CD4-positive, alpha-beta memory T cell (primary cell): ENCODE results near the gene KRTAP10-3. TPM values are rescaled to one million over a fixed set of nuclear protein-coding genes. Genes with fewer than 3 reads are reported as not detected.

ENCODE experiments used
- CTCF ChIA-PET: fragments of 350-600 bp; sonication (Branson Sonifier 250); formaldehyde crosslinking; loops from one replicate; lab custom pipeline; 2021; ENCODE audit warnings: inconsistent platforms; ENCODE audit not compliant: partially characterized antibody; lab: Charles Lee
- POLR2A ChIA-PET: fragments of 350-600 bp; sonication (Branson Sonifier 250); formaldehyde crosslinking; loops from one replicate; lab custom pipeline; 2021; ENCODE audit not compliant: partially characterized antibody; lab: Charles Lee
- DNase-seq, 5 donors: peaks; one replicate each; pipeline versions ENCODE4 v3.0.0 to v3.0.0-alpha.2; 2020 to 2022; ENCODE audit warnings: mixed read lengths in 1 of 5
- H3K27ac ChIP-seq: one replicate; pipeline ENCODE4 v1.7.0; 2013; ENCODE audit warnings: low read depth, low read length
- H3K27me3 ChIP-seq: 2 replicates; pipeline ENCODE4 v1.7.0; 2013; ENCODE audit warnings: mild to moderate bottlenecking, low read length, moderate library complexity; ENCODE audit not compliant: insufficient read depth
- H3K36me3 ChIP-seq: 2 replicates; pipeline ENCODE4 v1.7.0; 2013; ENCODE audit warnings: mild to moderate bottlenecking, low read length, moderate library complexity; ENCODE audit not compliant: insufficient read depth
- H3K4me1 ChIP-seq: 2 replicates; pipeline ENCODE4 v1.7.0; 2013; ENCODE audit warnings: mild to moderate bottlenecking, low read length, moderate library complexity; ENCODE audit not compliant: insufficient read depth
- H3K4me3 ChIP-seq, 2 donors: one replicate each; pipeline ENCODE4 v1.7.0; 2013; ENCODE audit warnings: low read length in 2 of 2, mild to moderate bottlenecking in 1 of 2
- H3K9me3 ChIP-seq, 2 donors: one replicate each; pipeline ENCODE4 v1.7.0; 2013; ENCODE audit warnings: low read length in 2 of 2, control low read depth in 1 of 2; ENCODE audit not compliant: control insufficient read depth in 1 of 2
- H3K27ac Mint-ChIP-seq, 7 donors: one replicate each; pipeline ENCODE4 v1.8.0; 2020 to 2021; ENCODE audit warnings: mixed read lengths in 7 of 7, mild to moderate bottlenecking in 6 of 7, inconsistent platforms in 3 of 7, moderate library complexity in 3 of 7
- H3K27me3 Mint-ChIP-seq, 2 donors: one replicate each; pipeline ENCODE4 v1.8.0; 2020 to 2021; ENCODE audit warnings: mixed read lengths in 2 of 2
- H3K36me3 Mint-ChIP-seq, 2 donors: one replicate each; pipeline ENCODE4 v1.8.0; 2020 to 2021; ENCODE audit warnings: mixed read lengths in 2 of 2, inconsistent platforms in 1 of 2, mild to moderate bottlenecking in 1 of 2
- H3K4me1 Mint-ChIP-seq, 4 donors: one replicate each; pipeline ENCODE4 v1.8.0; 2020 to 2021; ENCODE audit warnings: mixed read lengths in 4 of 4, mild to moderate bottlenecking in 1 of 4
- H3K4me3 Mint-ChIP-seq, 8 donors: one replicate each; pipeline ENCODE4 v1.8.0; 2020 to 2021; ENCODE audit warnings: mixed read lengths in 8 of 8, mild to moderate bottlenecking in 7 of 8, moderate library complexity in 6 of 8, inconsistent platforms in 3 of 8
- H3K9me3 Mint-ChIP-seq, 8 donors: one replicate each; pipeline ENCODE4 v1.8.0; 2020 to 2021; ENCODE audit warnings: mixed read lengths in 8 of 8, mild to moderate bottlenecking in 5 of 8, inconsistent platforms in 3 of 8, moderate library complexity in 1 of 8
- intact Hi-C: fragments of 100-400 bp; cut with micrococcal nuclease; formaldehyde crosslinking; loops from one replicate; pipeline ENCODE4 v1.15.1; 2023
- polyA plus RNA-seq, 2 donors: library from polyadenylated mRNA; unstranded; fragments of 300-500 nt; fragmentation: Illumina TruSeq; gene quantifications; one replicate each; pipeline ENCODE4 v1.2.3, GENCODE V29; 2021
- total RNA-seq, 2 experiments: library from RNA; stranded (reverse); gene quantifications; one replicate each; pipeline ENCODE4 v1.2.3, GENCODE V29; 2021

KRTAP10-3 gene
- total and polyA plus RNA-seq, 4 experiments from 2014 or later, result not detected

DNA sequence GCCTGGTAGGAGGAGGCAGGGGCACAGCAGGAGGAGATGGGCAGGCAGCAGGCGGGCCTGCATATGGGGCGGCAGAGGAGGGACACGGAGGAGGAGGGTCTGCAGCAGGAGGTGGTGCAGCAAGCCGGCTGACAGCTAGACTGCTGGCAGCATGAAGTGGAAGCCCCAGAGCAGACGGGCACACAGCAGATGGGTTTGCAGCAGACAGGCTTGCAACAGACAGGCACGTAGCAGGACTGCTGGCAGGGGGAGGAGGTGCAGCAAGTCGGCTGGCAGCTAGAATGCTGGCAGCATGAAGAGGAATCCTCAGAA lies 21.2 kb upstream of the KRTAP10-3 start:
- intact Hi-C loops, result no loop called here
- peaks cover 14 to 24% (median 16%) of the 10 kb centered on the region in 4 donors for H3K4me1 Mint-ChIP-seq
- peak overlapping the region in 1 of 8 donors; percentile 43 for H3K4me3 Mint-ChIP-seq
- no peaks in the 10 kb centered on the region for H3K36me3 ChIP-seq
- H3K36me3 Mint-ChIP-seq, result peaks cover 0 to 4% of the 10 kb centered on the region in 2 donors
- H3K27ac Mint-ChIP-seq, result peak overlapping the region in 1 of 7 donors; percentile 29
- H3K27me3 Mint-ChIP-seq, result peaks cover 0 to 2% of the 10 kb centered on the region in 2 donors
- H3K27ac ChIP-seq, result no peak overlapping the region
- no peaks in the 10 kb centered on the region for H3K27me3 ChIP-seq
- H3K4me3 ChIP-seq, result no peak overlapping the region
- H3K4me1 ChIP-seq, result peaks cover 5% of the 10 kb centered on the region
- peaks cover 0 to 43% (median 38%) of the 10 kb centered on the region in 8 donors for H3K9me3 Mint-ChIP-seq
- CTCF ChIA-PET, result no interaction called here
- POLR2A ChIA-PET, result no interaction called here
- no peak for DNase-seq
- peaks cover 0 to 4% of the 10 kb centered on the region in 2 donors for H3K9me3 ChIP-seq

DNA sequence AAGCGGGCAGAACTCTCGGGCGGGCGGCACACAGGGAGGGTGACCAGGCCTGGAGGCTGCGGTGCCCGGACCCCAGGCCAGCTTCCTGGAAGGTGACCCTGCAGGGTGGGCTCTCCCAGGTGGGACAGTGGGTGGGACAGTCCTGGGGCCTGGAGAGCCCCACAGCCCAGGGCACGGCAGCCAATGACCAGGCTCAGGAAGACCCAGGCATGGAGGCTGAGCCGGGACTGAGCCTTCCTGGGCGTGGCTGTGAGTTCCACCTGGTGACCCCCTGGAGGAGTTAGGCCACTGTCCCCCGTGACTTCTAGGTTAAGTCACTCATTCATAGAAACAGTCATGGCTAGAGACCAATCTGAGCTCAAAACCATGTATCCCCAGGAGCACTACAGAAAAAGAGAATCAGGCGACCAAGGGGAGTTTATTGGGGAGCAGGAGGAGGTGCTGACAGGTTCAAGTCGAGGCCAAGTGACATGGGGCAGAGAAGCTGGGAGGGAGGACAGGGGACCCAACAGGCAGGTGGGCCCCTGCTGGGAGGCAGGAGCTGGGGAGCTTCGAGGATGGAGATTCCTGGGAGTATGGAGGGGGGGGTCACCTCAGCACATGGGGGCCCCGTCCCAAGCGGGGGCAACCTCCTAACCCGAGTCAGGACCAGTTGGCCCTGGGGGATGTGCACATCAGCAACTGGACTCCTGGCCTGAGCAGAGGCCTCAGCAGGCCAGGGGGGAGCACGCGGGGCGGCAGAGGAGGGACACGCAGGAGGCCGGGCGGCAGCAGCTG lies 20.6 kb upstream of the KRTAP10-3 start:
- Mint-ChIP-seq H3K4me3 (no peak overlapping the region), H3K27me3 (peaks cover 2 to 3% of the 10 kb centered on the region in 2 donors), H3K4me1 (peaks cover 10 to 26% (median 15%) of the 10 kb centered on the region in 4 donors), H3K36me3 (peaks cover 0 to 4% of the 10 kb centered on the region in 2 donors), H3K27ac (peak overlapping the region in 1 of 7 donors; percentile 68), H3K9me3 (peaks cover 0 to 43% (median 38%) of the 10 kb centered on the region in 8 donors)
- peaks cover 4% of the 10 kb centered on the region for H3K4me1 ChIP-seq
- no peak overlapping the region for H3K4me3 ChIP-seq
- peaks cover 0 to 4% of the 10 kb centered on the region in 2 donors for H3K9me3 ChIP-seq
- H3K27me3 ChIP-seq, result no peaks in the 10 kb centered on the region
- no peak for DNase-seq
- ChIA-PET CTCF (no interaction called here), POLR2A (no interaction called here)
- H3K27ac ChIP-seq, result no peak overlapping the region
- intact Hi-C loops, result no loop called here
- no peaks in the 10 kb centered on the region for H3K36me3 ChIP-seq

DNA sequence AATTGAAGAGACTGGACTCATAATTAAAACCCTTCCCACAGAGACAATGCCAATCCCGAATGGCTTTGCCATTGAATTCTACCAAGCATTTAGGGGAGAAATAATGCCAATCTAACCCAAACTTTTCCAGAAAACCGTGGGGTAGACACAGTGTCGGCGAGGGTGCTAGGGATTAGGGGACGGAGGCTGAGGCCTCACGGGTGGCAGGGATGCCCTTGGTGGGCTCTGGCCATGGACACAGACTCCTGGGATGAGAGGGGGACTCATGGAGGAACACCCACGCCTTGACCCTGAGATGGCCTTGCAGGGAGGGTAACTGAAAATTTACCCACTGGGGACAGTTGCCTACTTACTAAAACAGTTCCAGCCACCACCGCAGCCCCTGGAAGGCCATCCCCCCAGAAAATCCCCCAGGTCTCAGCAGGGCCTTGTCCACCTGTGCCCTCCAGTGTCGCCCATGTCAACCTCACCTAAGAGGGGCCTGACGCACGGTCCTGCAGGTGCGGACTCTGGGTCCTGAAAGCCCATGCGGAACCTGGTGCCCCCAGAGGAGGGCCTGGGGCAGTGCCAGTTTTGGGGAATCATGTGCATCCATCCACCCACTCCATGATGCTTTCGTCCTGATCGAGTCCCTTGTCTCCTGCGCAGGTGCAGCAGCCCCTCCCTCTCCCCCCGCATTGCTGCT lies 19.9 kb upstream of the KRTAP10-3 start:
- Mint-ChIP-seq H3K4me3 (no peak overlapping the region), H3K9me3 (peaks cover 0 to 43% (median 38%) of the 10 kb centered on the region in 8 donors), H3K36me3 (peaks cover 0 to 4% of the 10 kb centered on the region in 2 donors), H3K27ac (peak overlapping the region in 1 of 7 donors; percentile 3), H3K27me3 (peaks cover 2 to 3% of the 10 kb centered on the region in 2 donors), H3K4me1 (peaks cover 3 to 20% (median 8%) of the 10 kb centered on the region in 4 donors)
- POLR2A ChIA-PET, result no interaction called here
- intact Hi-C loops, result no loop called here
- CTCF ChIA-PET, result no interaction called here
- Histone ChIP-seq H3K27ac (no peak overlapping the region), H3K4me3 (no peak overlapping the region), H3K36me3 (no peaks in the 10 kb centered on the region), H3K4me1 (no peaks in the 10 kb centered on the region), H3K9me3 (peaks cover 0 to 4% of the 10 kb centered on the region in 2 donors), H3K27me3 (no peaks in the 10 kb centered on the region)
- no peak for DNase-seq

DNA sequence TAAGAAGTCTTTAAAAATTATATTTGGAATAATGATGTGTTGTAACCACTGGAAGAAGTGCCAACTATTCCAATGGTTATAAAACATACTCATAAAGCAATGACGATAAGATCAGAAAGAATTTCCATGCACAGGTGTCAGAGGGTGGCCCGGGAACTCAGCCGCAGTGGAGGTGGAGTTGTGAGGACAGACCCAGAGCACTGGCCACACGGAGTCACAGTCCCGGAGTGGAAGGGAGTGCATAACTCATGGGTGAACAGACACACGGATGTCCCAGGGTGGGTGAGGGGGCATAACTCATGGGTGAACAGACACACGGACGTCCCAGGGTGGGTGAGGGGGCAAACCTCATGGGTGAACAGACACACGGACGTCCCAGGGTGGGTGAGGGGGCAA lies 17.4 kb upstream of the KRTAP10-3 start:
- no peaks in the 10 kb centered on the region for H3K36me3 ChIP-seq
- H3K9me3 ChIP-seq, result no peaks in the 10 kb centered on the region
- no peak for DNase-seq
- H3K27ac ChIP-seq, result no peak overlapping the region
- intact Hi-C loops, result no loop called here
- CTCF ChIA-PET, result interaction anchor here (3.2 kb wide), 1 partner anchor 167 kb away, joined by 7 read pairs; no protein-coding TSS in a partner anchor
- Mint-ChIP-seq H3K27ac (no peak overlapping the region), H3K4me3 (no peak overlapping the region), H3K4me1 (peaks cover 0 to 10% (median 5%) of the 10 kb centered on the region in 4 donors), H3K9me3 (peaks cover 0 to 36% (median 27%) of the 10 kb centered on the region in 8 donors), H3K27me3 (peaks cover 2 to 6% of the 10 kb centered on the region in 2 donors), H3K36me3 (peaks cover 0 to 4% of the 10 kb centered on the region in 2 donors)
- H3K4me3 ChIP-seq, result no peak overlapping the region
- H3K27me3 ChIP-seq, result no peaks in the 10 kb centered on the region
- H3K4me1 ChIP-seq, result no peaks in the 10 kb centered on the region
- POLR2A ChIA-PET, result no interaction called here

DNA sequence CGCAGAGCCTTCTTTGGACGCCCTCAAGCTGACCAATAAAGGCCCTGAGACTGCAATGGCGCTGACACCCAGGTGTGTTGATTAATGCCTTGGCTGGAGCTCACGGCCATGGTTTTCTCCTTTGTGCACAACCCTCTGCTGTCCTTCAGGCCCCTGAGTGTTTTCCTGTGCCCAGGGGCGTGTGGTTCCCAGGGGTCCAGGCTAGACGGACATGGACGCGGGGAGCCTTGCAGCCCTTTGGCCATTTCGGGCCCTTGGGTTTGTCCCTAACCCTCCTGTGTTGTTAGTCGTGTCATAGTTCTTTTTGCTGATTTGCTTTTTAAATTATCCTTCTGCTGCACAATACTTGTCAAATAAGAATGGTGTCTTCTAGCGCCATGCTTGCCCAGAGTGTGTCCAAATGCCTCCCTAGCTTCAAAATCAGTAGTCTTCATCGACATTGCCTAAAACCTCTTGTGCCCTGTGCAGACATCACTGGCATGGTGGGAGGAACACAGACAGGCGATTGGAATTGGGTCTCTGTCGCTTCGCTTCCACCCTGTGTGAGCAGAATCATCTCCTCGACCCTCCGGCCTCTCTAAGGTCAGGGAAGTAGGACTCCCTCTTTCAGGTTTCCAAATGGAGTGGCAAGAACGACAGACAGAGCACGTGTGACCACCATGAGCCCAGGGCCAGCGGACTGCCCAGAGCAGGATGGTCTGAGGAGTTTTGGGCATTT lies 16.9 kb upstream of the KRTAP10-3 start:
- Histone ChIP-seq H3K9me3 (no peaks in the 10 kb centered on the region), H3K36me3 (no peaks in the 10 kb centered on the region), H3K4me3 (no peak overlapping the region), H3K27me3 (no peaks in the 10 kb centered on the region), H3K27ac (no peak overlapping the region), H3K4me1 (no peaks in the 10 kb centered on the region)
- peaks cover 0 to 10% (median 5%) of the 10 kb centered on the region in 4 donors for H3K4me1 Mint-ChIP-seq
- H3K27ac Mint-ChIP-seq, result peak overlapping the region in 2 of 7 donors; percentile 4 to 36
- intact Hi-C loops, result no loop called here
- ChIA-PET CTCF (interaction anchor here (1.1 to 3.2 kb wide), 2 partner anchors 165 to 167 kb away, joined by 3 to 7 read pairs; no protein-coding TSS in a partner anchor), POLR2A (no interaction called here)
- no peak overlapping the region for H3K4me3 Mint-ChIP-seq
- peaks cover 2 to 7% of the 10 kb centered on the region in 2 donors for H3K27me3 Mint-ChIP-seq
- H3K36me3 Mint-ChIP-seq, result peaks cover 0 to 4% of the 10 kb centered on the region in 2 donors
- H3K9me3 Mint-ChIP-seq, result peaks cover 0 to 32% (median 23%) of the 10 kb centered on the region in 8 donors
- no peak for DNase-seq

DNA sequence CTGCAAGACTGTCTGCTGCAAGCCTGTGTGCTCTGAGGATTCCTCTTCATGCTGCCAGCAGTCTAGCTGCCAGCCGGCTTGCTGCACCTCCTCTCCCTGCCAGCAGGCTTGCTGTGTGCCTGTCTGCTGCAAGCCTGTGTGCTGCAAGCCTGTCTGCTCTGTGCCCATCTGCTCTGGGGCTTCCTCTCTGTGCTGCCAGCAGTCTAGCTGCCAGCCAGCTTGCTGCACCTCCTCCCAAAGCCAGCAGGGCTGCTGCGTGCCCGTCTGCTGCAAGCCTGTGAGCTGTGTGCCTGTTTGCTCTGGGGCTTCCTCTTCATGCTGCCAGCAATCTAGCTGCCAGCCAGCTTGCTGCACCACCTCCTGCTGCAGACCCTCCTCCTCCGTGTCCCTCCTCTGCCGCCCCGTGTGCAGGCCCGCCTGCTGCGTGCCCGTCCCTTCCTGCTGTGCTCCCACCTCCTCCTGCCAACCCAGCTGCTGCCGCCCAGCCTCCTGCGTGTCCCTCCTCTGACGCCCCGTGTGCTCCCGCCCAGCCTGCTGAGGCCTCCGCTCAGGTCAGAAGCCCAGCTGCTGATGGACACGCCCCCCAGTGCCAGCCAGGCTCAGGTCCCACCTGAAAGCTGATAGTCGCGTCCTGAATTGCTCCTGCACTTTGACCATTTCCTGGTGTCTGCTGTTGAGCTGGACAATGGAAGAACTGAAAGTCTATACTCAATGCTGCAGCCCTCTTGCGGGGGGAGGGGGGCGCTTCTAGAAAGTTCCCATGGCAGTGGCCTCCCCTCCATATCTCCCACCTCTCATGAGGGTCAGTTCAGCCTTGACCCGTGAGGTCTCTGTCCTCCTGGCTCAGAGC lies 16.1 kb upstream of the KRTAP10-3 start:
- Mint-ChIP-seq H3K36me3 (peaks cover 0 to 4% of the 10 kb centered on the region in 2 donors), H3K9me3 (peaks cover 0 to 27% (median 18%) of the 10 kb centered on the region in 8 donors), H3K27me3 (peaks cover 2 to 7% of the 10 kb centered on the region in 2 donors), H3K27ac (peak overlapping the region in 2 of 7 donors; percentile 23 to 29), H3K4me3 (no peak overlapping the region), H3K4me1 (peaks cover 0 to 10% (median 4%) of the 10 kb centered on the region in 4 donors)
- no peak overlapping the region for H3K27ac ChIP-seq
- ChIA-PET POLR2A (no interaction called here), CTCF (interaction anchor here (1.1 to 3.2 kb wide), 2 partner anchors 166 to 168 kb away, joined by 3 to 7 read pairs; no protein-coding TSS in a partner anchor)
- H3K4me3 ChIP-seq, result no peak overlapping the region
- no peaks in the 10 kb centered on the region for H3K27me3 ChIP-seq
- intact Hi-C loops, result no loop called here
- H3K4me1 ChIP-seq, result no peaks in the 10 kb centered on the region
- H3K9me3 ChIP-seq, result no peaks in the 10 kb centered on the region
- H3K36me3 ChIP-seq, result no peaks in the 10 kb centered on the region
- no peak for DNase-seq
